ENCODE measurements around the gene TBC1D3L. TPM values are rescaled to one million over a fixed set of nuclear protein-coding genes. Genes with fewer than 3 reads are reported as not detected.

Gene TBC1D3L
- 1 to 10 TPM in 1 of 2 donors, under 1 TPM in 1; 0.67 to 3.8 TPM for total RNA-seq

DNA sequence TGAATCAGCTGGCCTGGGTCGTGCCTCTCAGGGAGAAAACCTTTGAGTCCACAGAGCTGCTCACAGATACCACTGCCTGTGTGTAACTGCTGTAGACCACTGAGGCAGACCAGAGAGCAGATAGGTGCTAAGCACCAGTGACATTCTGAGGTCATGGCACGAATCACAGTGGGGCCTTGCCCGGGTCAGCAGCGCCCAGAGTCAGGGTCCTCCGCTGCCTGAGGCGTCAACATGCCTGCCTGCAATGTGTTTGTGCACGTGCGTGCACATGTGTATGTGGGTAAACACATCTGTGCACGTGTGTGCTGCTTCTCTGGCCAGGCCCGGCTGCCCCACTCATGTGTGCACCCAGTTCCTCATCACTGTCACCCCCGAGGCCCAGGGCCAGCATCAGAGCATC lies at the start of gene TBC1D3L:
TBC1D3L (minus strand) TSS at position 101 of the 400 bp plus-strand sequence. CDS start 1,540 bp downstream, outside the sequence.

DNA sequence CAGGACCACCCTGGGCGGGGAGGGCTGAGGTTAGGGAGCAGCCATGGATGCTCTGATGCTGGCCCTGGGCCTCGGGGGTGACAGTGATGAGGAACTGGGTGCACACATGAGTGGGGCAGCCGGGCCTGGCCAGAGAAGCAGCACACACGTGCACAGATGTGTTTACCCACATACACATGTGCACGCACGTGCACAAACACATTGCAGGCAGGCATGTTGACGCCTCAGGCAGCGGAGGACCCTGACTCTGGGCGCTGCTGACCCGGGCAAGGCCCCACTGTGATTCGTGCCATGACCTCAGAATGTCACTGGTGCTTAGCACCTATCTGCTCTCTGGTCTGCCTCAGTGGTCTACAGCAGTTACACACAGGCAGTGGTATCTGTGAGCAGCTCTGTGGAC lies 14.8 kb upstream of the TBC1D3L start, which contains the start of gene TBC1D3D:
TBC1D3D (plus strand) TSS at position 301 of the 400 bp plus-strand sequence. CDS start 1,585 bp downstream, outside the sequence.

Small RNA genes lying within 50 kb of the gene (small RNA-seq; reads per million reads assigned to genes)
- 0 reads per million in 2 donors for gene RF00001

Other genes starting within 250 kb of the TBC1D3L start
- not detected for gene HNF1B, start 244.0 kb downstream of the TBC1D3L start, total RNA-seq
- gene TBC1D3K, start 64.6 kb downstream of the TBC1D3L start, total RNA-seq = under 1 TPM in 1 of 2 donors, not detected in 1; 0.33 TPM
- under 1 TPM; 0.34 to 1.00 TPM for gene TBC1D3D, start 14.9 kb upstream of the TBC1D3L start, total RNA-seq
- gene TBC1D3C, start 79.6 kb upstream of the TBC1D3L start, total RNA-seq = not detected
- under 1 TPM in 1 of 2 donors, not detected in 1; 0.67 TPM for gene TBC1D3E, start 138.9 kb upstream of the TBC1D3L start, total RNA-seq
- gene TBC1D3, start 203.5 kb upstream of the TBC1D3L start, total RNA-seq = not detected